Measurements from ENCODE around the gene RAD1. TPM values are rescaled to one million over a fixed set of nuclear protein-coding genes. Genes with fewer than 3 reads are reported as not detected.
"Not testable (repeated sequence)": the region's sequence is repeated elsewhere in the genome, so short reads cannot be mapped to it uniquely, and the experiment has no call there.

The RAD1 gene
- total RNA-seq, 8 experiments from 2014 or later, result 18.7 to 38.8 (median 26.1) TPM

DNA sequence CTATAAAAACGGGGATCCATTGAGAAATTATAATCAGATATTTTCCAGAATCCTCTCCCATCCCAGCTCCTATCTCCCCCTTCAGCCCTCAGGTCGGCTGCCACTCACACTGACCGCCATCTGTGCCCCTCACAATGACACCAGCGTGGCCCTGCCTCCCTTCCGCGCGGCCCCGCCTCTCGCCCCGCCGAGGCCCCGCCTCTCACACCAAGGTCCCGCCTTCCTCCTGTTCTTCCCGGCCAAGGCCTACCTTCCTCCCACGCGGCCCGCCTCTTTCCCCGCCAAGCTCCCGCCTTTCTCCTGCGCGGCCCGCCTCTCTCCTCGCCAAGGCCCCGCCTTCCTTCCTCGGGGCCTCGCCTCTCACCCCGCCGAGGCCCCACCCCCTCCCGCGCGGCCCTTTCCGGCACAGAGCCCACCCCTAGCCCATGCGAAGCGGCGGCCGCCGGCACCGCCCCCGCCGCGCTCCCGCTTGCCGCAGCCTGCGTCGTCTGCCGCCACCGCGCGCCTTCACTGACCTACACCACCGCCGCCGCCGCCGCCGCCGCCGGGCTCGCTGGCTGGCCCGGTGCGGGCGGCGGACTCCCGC, 13.9 kb upstream of the RAD1 start, which contains the start of gene DNAJC21:
DNAJC21 (plus strand) TSS at position 426 of the 586 bp plus-strand sequence. CDS start 261 bp downstream, outside the sequence.
- in situ Hi-C loops (cut with MboI; ENCODE audit: low pct_unique_long_range_greater_than_20kb in 2 of 9, low sequenced_read_pairs in 9 of 9, unreplicated experiment in 9 of 9), result no loop called here
- Histone ChIP-seq H3K4me3 (peak within 1 kb of the TSS; percentile 59 to 92 (median 68)), H3K27ac (peak within 1 kb of the TSS; percentile 83 to 88), H3K4me1 (replicated peaks in 1 of 2) (peaks cover 8 to 17% of the 10 kb centered on the region in 2 donors)
- ATAC-seq (replicated peaks in 6 of 8), result peak; percentile 76 to 93 (median 90)
- WGBS, 10 experiments, result 0% methylated on average over 1 of the region's 63 CpGs; no CpG with 5 or more reads in 7 of the 10 experiments

DNA sequence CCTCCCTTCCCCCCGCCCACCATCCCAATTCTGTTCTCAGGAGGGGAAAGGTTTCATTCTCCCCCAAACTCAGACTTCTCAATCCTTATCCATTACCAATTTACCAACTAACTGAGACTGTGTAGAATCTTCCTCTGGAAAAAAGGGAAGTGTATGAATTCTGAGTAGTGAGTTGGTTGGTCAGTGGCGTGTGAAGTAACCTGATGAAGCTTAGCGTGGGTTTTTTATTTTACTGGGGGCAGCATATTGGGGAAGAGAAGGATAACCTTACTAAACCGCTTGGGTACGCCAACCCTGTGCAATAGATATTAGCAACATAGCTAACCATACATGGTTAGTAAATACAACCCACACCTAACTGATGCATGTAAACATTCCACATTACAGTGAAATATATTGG, 13.0 kb upstream of the RAD1 start:
- Histone ChIP-seq H3K4me3 (peak overlapping the region in 1 of 5 donors; percentile 83), H3K4me1 (replicated peaks in 1 of 2) (peaks cover 8 to 17% of the 10 kb centered on the region in 2 donors), H3K27ac (no peak overlapping the region)
- no peak for ATAC-seq (replicated peaks in 6 of 8)
- in situ Hi-C loops (cut with MboI; ENCODE audit: low pct_unique_long_range_greater_than_20kb in 2 of 9, low sequenced_read_pairs in 9 of 9, unreplicated experiment in 9 of 9), result no loop called here
- WGBS, 10 experiments, result 80 to 95% (median 93%) methylated on average over 1 to 4 of the region's 5 CpGs; no CpG with 5 or more reads in 3 of the 10 experiments

DNA sequence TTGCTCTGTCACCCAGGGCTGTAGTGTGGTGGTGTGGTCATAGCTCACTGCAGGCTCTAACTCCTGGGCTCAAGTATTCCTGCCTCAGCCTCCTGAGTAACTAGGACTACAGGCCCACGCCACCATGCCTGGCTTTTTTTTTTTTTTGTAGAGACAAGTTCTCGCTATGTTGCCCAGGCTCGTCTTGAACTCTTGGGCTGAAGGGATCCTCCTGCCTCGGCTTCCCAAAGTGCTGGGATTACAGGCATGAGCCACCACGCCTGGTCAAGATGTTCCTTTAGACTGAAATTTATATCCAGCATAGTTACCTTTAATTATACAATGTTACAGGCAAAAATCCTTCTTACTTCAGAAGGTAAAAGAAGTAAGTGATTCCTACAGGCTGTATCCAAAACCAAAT, 12.5 kb upstream of the RAD1 start:
- no peak overlapping the region for H3K27ac ChIP-seq
- WGBS, 10 experiments, result 52 to 100% (median 80%) methylated on average over 1 to 5 of the region's 5 CpGs; no CpG with 5 or more reads in 2 of the 10 experiments
- no peak overlapping the region for H3K4me3 ChIP-seq
- no peak for ATAC-seq (replicated peaks in 6 of 8)
- H3K4me1 ChIP-seq (replicated peaks in 1 of 2), result peaks cover 8 to 17% of the 10 kb centered on the region in 2 donors
- in situ Hi-C loops (cut with MboI; ENCODE audit: low pct_unique_long_range_greater_than_20kb in 2 of 9, low sequenced_read_pairs in 9 of 9, unreplicated experiment in 9 of 9), result no loop called here

DNA sequence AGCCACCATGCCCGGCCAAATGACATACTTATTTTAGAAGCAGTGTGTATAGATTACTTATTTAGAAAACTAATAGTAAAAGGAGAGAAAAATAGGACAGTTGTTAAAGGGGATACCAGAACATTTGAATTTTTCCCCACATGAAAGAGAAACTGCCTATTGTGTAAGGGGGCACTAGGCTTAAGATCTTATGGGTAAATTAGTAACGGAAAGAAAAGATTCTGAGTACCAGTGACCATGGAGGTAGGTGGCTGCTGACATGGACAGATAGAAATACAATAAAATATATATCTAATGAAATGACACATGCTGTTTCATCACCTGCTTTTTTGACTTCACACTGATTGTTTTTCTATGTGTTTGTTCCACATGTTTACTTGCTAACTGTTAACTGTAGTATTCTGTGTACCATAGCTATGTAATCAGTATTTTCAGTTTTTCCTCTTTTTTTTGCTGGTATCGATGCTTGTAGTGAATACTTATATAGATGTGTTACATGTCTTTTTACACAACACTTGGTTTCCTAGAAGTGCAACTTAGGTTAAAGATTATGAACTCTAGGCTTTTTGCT, 11.1 kb upstream of the RAD1 start:
- peaks cover 6 to 15% of the 10 kb centered on the region in 2 donors for H3K4me1 ChIP-seq (replicated peaks in 1 of 2)
- 79 to 100% (median 97%) methylated on average over 1 to 3 of the region's 3 CpGs; no CpG with 5 or more reads in 2 of the 10 experiments for WGBS, 10 experiments
- no peak overlapping the region for H3K4me3 ChIP-seq
- no peak overlapping the region for H3K27ac ChIP-seq
- in situ Hi-C loops (cut with MboI; ENCODE audit: low pct_unique_long_range_greater_than_20kb in 2 of 9, low sequenced_read_pairs in 9 of 9, unreplicated experiment in 9 of 9), result no loop called here
- ATAC-seq (replicated peaks in 6 of 8), result no peak

DNA sequence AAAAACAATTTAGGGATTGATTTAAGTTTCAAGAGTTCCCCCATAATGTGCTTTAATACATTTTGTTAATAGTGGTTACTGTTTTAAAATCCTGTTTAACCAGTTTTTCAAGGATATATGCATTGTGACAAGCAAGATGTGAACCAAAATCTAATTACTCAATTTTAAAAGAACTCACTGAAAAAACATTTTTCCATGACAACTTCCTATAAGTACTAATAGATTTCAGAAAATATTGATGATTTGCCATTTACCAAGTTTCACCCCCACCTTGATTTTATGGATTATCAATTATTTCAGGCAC, 9.1 kb upstream of the RAD1 start:
- Histone ChIP-seq H3K4me3 (no peak overlapping the region), H3K27ac (no peak overlapping the region), H3K4me1 (replicated peaks in 1 of 2) (peaks cover 0 to 6% of the 10 kb centered on the region in 2 donors)
- in situ Hi-C loops (cut with MboI; ENCODE audit: low pct_unique_long_range_greater_than_20kb in 2 of 9, low sequenced_read_pairs in 9 of 9, unreplicated experiment in 9 of 9), result loop anchor here in 3 of 9 experiments (25.0 kb wide), 2 partner anchors 412 to 437 kb away; no protein-coding TSS in a partner anchor
- ATAC-seq (replicated peaks in 6 of 8), result no peak

DNA sequence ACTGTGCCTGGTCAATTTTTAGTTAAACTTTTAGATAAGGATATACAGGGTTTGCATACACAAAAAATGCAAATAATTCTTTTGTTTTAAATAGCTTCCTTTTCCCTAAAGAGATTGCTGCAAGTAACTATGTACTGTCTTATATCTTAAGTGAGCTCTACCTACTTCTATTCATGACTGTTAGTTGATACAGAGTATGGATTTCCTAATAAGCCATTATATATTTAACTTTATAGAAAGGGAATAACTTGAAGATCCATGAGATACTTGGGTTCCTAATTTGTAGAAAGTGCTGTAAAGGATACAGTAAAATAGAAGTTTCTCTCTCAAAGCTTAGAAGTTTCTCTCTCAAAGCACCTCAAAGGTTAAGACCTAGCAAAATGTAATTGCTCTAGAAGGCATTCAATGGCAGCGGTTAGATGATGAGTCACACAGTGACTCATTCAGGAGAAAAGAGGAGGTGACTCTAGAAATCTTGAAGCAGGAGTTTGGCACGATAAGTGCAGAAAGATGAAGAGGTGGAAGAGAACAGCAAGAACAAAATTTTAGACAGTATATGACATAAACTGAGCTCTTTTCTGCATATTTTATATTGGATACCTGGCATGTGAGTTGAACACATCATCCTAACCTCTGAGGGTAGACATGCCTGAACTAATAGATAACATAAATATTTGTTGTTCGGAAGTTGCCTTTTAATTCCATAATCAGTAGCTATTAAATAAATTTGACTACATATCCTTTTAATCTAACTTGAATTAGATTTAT, 8.6 kb upstream of the RAD1 start:
- in situ Hi-C loops (cut with MboI; ENCODE audit: low pct_unique_long_range_greater_than_20kb in 2 of 9, low sequenced_read_pairs in 9 of 9, unreplicated experiment in 9 of 9), result loop anchor here in 3 of 9 experiments (25.0 kb wide), 2 partner anchors 412 to 437 kb away; no protein-coding TSS in a partner anchor
- ATAC-seq (replicated peaks in 6 of 8), result peak in 7 of 8 experiments; percentile 57 to 91 (median 79)
- H3K27ac ChIP-seq, result no peak overlapping the region
- H3K4me3 ChIP-seq, result no peak overlapping the region
- 33 to 77% (median 43%) methylated on average over 1 to 3 of the region's 3 CpGs for WGBS, 10 experiments
- peaks cover 0 to 6% of the 10 kb centered on the region in 2 donors for H3K4me1 ChIP-seq (replicated peaks in 1 of 2)

DNA sequence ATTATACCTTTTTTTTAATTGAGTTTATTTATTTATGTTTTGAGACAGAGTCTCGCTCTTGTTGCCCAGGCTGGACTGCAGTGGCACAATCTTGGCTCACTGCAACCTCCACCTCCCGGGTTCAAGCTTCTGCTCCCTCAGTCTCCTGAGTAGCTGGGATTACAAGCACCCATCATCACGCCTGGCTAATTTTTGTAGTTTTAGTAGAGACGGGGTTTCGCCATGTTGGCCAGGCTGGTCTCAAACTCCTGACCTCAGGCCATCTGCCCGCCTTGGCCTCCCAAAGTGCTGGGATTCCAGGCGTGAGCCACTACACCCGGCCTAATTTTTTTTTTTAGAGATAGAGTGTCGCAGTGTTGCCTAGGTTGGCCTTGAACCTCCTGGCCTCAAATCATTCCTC, 8.0 kb upstream of the RAD1 start:
- not testable (repeated sequence) for H3K4me1 ChIP-seq (replicated peaks in 1 of 2); H3K27ac ChIP-seq; H3K4me3 ChIP-seq; ATAC-seq (replicated peaks in 6 of 8)
- in situ Hi-C loops (cut with MboI; ENCODE audit: low pct_unique_long_range_greater_than_20kb in 2 of 9, low sequenced_read_pairs in 9 of 9, unreplicated experiment in 9 of 9), result loop anchor here in 3 of 9 experiments (25.0 kb wide), 2 partner anchors 411 to 436 kb away; no protein-coding TSS in a partner anchor
- WGBS, 10 experiments, result 80 to 100% (median 94%) methylated on average over 1 to 9 of the region's 9 CpGs

DNA sequence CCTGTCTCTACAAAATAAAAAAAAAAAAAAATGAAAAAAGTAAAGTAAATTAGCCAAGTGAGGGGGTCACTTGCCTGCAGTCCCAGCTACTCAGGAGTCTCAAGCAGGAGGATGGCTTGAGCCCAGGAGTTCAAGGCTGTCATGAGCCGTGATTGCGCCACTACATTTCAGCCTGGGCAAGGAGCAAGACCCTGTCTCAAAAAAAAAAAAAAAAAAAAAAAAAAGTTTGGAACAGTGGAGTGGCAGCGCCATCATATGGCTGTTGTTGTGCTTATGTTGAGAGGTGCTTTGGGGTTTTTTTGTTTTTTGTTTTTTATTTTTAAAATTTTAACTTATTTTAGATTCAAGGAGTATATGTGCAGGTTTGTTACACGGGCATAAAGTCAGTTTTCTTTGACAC, 3.8 kb upstream of the RAD1 start:
- in situ Hi-C loops (cut with MboI; ENCODE audit: low pct_unique_long_range_greater_than_20kb in 2 of 9, low sequenced_read_pairs in 9 of 9, unreplicated experiment in 9 of 9), result loop anchor here in 3 of 9 experiments (25.0 kb wide), 2 partner anchors 407 to 432 kb away; no protein-coding TSS in a partner anchor
- Histone ChIP-seq H3K27ac (no peak overlapping the region), H3K4me1 (replicated peaks in 1 of 2) (peaks cover 6 to 14% of the 10 kb centered on the region in 2 donors), H3K4me3 (no peak overlapping the region)
- WGBS, 10 experiments, result 79 to 100% (median 100%) methylated on average over 2 to 4 of the region's 4 CpGs; no CpG with 5 or more reads in 3 of the 10 experiments
- no peak for ATAC-seq (replicated peaks in 6 of 8)

DNA sequence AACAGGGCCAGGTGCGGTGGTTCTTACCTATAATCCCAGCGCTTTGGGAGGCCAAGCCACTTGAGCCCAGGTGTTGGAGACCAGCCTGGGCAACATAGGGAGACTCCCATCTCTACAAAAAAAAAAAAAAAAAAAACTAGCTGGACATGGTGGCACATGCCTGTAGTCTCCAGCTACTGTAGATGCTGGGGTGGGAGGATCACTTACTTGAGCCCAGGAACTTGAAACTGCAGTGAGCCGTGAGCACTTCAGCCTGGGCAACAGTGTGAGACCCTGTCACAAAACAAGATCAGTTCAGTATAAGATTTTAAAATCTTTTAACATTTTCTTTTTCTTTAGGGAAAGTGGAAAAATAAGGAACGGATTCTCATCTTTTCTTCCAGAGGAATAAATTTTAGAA, 2.7 kb upstream of the RAD1 start:
- Histone ChIP-seq H3K4me3 (no peak overlapping the region), H3K4me1 (replicated peaks in 1 of 2) (peaks cover 6 to 19% of the 10 kb centered on the region in 2 donors), H3K27ac (no peak overlapping the region)
- in situ Hi-C loops (cut with MboI; ENCODE audit: low pct_unique_long_range_greater_than_20kb in 2 of 9, low sequenced_read_pairs in 9 of 9, unreplicated experiment in 9 of 9), result loop anchor here in 3 of 9 experiments (25.0 kb wide), 2 partner anchors 406 to 431 kb away; no protein-coding TSS in a partner anchor
- no peak for ATAC-seq (replicated peaks in 6 of 8)
- WGBS, 10 experiments, result 54 to 100% (median 91%) methylated on average over 1 to 4 of the region's 4 CpGs

DNA sequence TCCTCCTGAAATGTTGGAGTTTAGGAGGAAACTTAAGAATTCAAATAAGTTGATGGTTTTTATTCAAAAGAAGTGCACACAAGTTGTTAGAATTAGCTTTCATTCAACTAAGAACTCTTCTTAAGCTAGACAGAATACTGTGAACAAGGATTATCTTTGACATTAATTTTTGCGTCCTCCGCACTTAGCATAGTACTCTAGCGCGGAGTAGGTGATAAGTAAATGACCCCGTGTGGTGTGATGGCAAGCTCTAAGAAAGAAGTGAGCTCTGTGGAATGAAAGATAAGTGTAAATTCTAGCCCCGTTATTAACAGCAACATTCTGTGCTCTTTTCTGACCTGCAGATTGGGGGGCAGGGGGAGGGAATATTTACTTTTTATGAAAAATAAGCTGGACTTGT, 1.2 kb upstream of the RAD1 start:
- Histone ChIP-seq H3K27ac (no peak overlapping the region), H3K4me3 (peak overlapping the region; percentile 85 to 99 (median 91)), H3K4me1 (replicated peaks in 1 of 2) (peaks cover 6 to 19% of the 10 kb centered on the region in 2 donors)
- ATAC-seq (replicated peaks in 6 of 8), result no peak
- in situ Hi-C loops (cut with MboI; ENCODE audit: low pct_unique_long_range_greater_than_20kb in 2 of 9, low sequenced_read_pairs in 9 of 9, unreplicated experiment in 9 of 9), result loop anchor here in 3 of 9 experiments (25.0 kb wide), 2 partner anchors 404 to 429 kb away; no protein-coding TSS in a partner anchor
- 0 to 50% (median 11%) methylated on average over 1 to 6 of the region's 6 CpGs; no CpG with 5 or more reads in 1 of the 10 experiments for WGBS, 10 experiments

DNA sequence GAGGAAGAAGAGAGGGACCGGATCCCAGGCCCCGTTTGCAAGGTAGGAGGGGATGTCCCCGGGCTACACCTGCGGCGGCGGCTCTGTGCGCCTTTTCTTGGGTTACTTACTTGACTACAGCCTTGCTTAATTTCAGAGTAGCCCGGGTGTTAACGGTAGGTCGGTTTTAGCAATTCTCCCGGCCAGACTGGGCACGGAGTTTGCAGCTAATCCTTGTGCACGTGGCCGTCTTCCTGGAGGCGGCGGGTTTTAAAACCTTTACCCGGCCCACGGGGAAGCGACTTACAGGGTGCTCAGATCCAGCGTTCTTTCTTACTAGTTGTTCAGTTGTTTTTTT, 520 bp upstream of the RAD1 start:
- peak overlapping the region; percentile 85 to 99 (median 91) for H3K4me3 ChIP-seq
- peak overlapping the region; percentile 86 to 96 for H3K27ac ChIP-seq
- H3K4me1 ChIP-seq (replicated peaks in 1 of 2), result peaks cover 6 to 19% of the 10 kb centered on the region in 2 donors
- ATAC-seq (replicated peaks in 6 of 8), result peak in 4 of 8 experiments; percentile 1 to 5 (median 3)
- WGBS, 10 experiments, result 0 to 2% (median 0%) methylated on average over 2 to 20 of the region's 20 CpGs; no CpG with 5 or more reads in 2 of the 10 experiments
- in situ Hi-C loops (cut with MboI; ENCODE audit: low pct_unique_long_range_greater_than_20kb in 2 of 9, low sequenced_read_pairs in 9 of 9, unreplicated experiment in 9 of 9), result loop anchor here in 3 of 9 experiments (25.0 kb wide), 2 partner anchors 404 to 429 kb away; no protein-coding TSS in a partner anchor

DNA sequence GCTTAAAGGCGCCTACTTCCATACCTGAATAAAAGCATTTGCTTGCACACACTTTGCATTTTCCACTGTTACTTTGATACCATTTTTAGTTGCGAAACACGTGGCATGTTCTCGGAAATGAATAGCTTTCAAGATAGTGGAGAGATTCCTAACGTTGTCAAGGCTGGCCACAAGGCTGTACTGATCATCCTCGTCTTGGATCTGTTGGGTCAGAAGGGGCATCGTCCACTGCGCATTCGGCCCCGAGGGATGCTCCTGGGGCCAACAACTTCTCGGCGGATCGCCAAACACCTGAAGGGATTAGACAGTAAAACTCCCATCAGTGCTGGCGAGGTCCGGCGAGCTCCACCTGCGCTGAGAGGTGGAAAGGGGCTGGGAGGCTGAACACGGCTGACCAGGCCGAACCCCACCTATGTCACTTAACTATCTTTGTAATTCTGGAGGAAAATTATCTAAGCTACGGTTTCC, 599 bp downstream of the RAD1 start:
- WGBS, 10 experiments, result 0 to 1% (median 0%) methylated on average over 1 to 18 of the region's 20 CpGs
- in situ Hi-C loops (cut with MboI; ENCODE audit: low pct_unique_long_range_greater_than_20kb in 2 of 9, low sequenced_read_pairs in 9 of 9, unreplicated experiment in 9 of 9), result loop anchor here in 3 of 9 experiments (25.0 kb wide), 2 partner anchors 402 to 427 kb away; no protein-coding TSS in a partner anchor
- Histone ChIP-seq H3K4me1 (replicated peaks in 1 of 2) (peaks cover 6 to 19% of the 10 kb centered on the region in 2 donors), H3K27ac (peak overlapping the region; percentile 81 to 96), H3K4me3 (peak overlapping the region; percentile 85 to 99 (median 91))
- ATAC-seq (replicated peaks in 6 of 8), result peak; percentile 3 to 16 (median 10)
